GM12878 (cell line): ENCODE data around the gene CYB5R2. TPM values are rescaled to one million over a fixed set of nuclear protein-coding genes. Genes with fewer than 3 reads are reported as not detected.

Source experiments
- ATAC-seq: fragments of 200-7000 bp; cut with Tn5 transposase; 3 replicates; pipeline ENCODE4 v1.9.1; 2020; ENCODE audit warnings: mild to moderate bottlenecking, moderate library complexity
- BruUV-seq: library from RNA; stranded (reverse); fragments of 400-500 nt; replicated peaks from 2 replicates; lab custom pipeline; 2021; lab: Mats Ljungman, UMichigan
- CTCF ChIA-PET: fragments of 300-600 bp; sonication (Branson Sonifier 250); formaldehyde crosslinking; extraction: SDS; loops from one replicate; lab custom pipeline; 2021; ENCODE audit warnings: inconsistent platforms; lab: Yijun Ruan, JAX
- POLR2A ChIA-PET: fragments of 350-600 bp; formaldehyde crosslinking; extraction: SDS; loops from one replicate; lab custom pipeline; 2021; ENCODE audit warnings: inconsistent platforms; lab: Charles Lee
- RAD21 ChIA-PET: fragments of 300-600 bp; sonication (Branson Sonifier 250); formaldehyde crosslinking; loops from one replicate; lab custom pipeline; 2023; ENCODE audit warnings: antibody characterized with exemption; ENCODE audit not compliant: unreplicated experiment; lab: Charles Lee
- SMC1A ChIA-PET: fragments of 300-600 bp; sonication (Branson Sonifier 250); formaldehyde crosslinking; loops from one replicate; lab custom pipeline; 2023; ENCODE audit not compliant: unreplicated experiment, uncharacterized antibody; lab: Charles Lee
- DNase-seq: peaks from one replicate; pipeline ENCODE4 v3.0.0-alpha.2; 2011; ENCODE audit warnings: low read depth, low spot score
- FAIRE-seq: peaks from 3 replicates; lab custom pipeline; 2011; peaks lifted over from hg19 to GRCh38; lab: Jason Lieb, UNC
- H2AFZ ChIP-seq: 2 replicates; pipeline ENCODE4 v1.6.0; 2011; ENCODE audit warnings: low read depth, low read length, control low read depth; ENCODE audit not compliant: control insufficient read depth
- H3K27ac ChIP-seq: 2 replicates; pipeline ENCODE4 v1.5.1; 2011; ENCODE audit warnings: control low read depth; ENCODE audit not compliant: control insufficient read depth, insufficient read depth
- H3K27me3 ChIP-seq, 2 experiments: replicated peaks in 1 of 2; 2 replicates each; pipeline versions ENCODE4 v1.6.0 to v1.6.1; 2011; ENCODE audit warnings: low read length in 1 of 2; ENCODE audit not compliant: control insufficient read depth in 2 of 2, insufficient read depth in 2 of 2
- H3K36me3 ChIP-seq, 2 experiments: 2 replicates each; pipeline ENCODE4 v1.5.1; 2011; ENCODE audit warnings: low read length in 1 of 2; ENCODE audit not compliant: control insufficient read depth in 2 of 2, insufficient read depth in 2 of 2
- H3K4me1 ChIP-seq: 2 replicates; pipeline ENCODE4 v1.6.1; 2011; ENCODE audit warnings: mild to moderate bottlenecking, low read length, moderate library complexity, mixed read lengths; ENCODE audit not compliant: control insufficient read depth, insufficient read depth
- H3K4me2 ChIP-seq: 2 replicates; pipeline ENCODE4 v1.6.0; 2011; ENCODE audit warnings: control low read depth; ENCODE audit not compliant: control insufficient read depth, insufficient read depth
- H3K4me3 ChIP-seq: fragments of 200-600 bp; sonication (generic); 2 replicates; pipeline ENCODE4 v1.5.1; 2016
- H3K79me2 ChIP-seq: 2 replicates; pipeline ENCODE4 v1.6.0; 2011; ENCODE audit warnings: low read length; ENCODE audit not compliant: control insufficient read depth, insufficient read depth
- H3K9ac ChIP-seq: 2 replicates; pipeline ENCODE4 v1.8.0; 2011; ENCODE audit warnings: low read length, control low read depth, mixed read lengths; ENCODE audit not compliant: control insufficient read depth, insufficient read depth
- H3K9me3 ChIP-seq: replicated peaks from 3 replicates; pipeline ENCODE4 v1.5.1; 2011; ENCODE audit warnings: mild to moderate bottlenecking, low read length; ENCODE audit not compliant: control insufficient read depth, insufficient read depth
- H4K20me1 ChIP-seq: 2 replicates; pipeline ENCODE4 v1.6.0; 2011; ENCODE audit not compliant: control insufficient read depth, insufficient read depth
- DPF2 ChIP-seq: fragments of 450-650 bp; IDR thresholded peaks from 2 replicates; pipeline ENCODE4 v1.6.1; 2017; ENCODE audit warnings: mild to moderate bottlenecking
- ETV6 ChIP-seq, 2 experiments: fragments of 450-650 bp in 1 of 2; IDR thresholded peaks in 1 of 2; conservative IDR thresholded peaks in 1 of 2; 2 replicates each; pipeline ENCODE4 v1.6.1; 2014; ENCODE audit warnings: antibody characterized with exemption in 1 of 2, borderline replicate concordance in 1 of 2, low read depth in 1 of 2, mild to moderate bottlenecking in 1 of 2, moderate library complexity in 1 of 2
- GATAD2B ChIP-seq: fragments of 450-650 bp; conservative IDR thresholded peaks from 2 replicates; pipeline ENCODE4 v1.6.1; 2017; ENCODE audit warnings: low read depth, mild to moderate bottlenecking, moderate library complexity
- IKZF2 ChIP-seq, 2 experiments: fragments of 450-650 bp; IDR thresholded peaks; 2 replicates each; pipeline ENCODE4 v1.6.1; 2017; ENCODE audit warnings: mild to moderate bottlenecking in 2 of 2, moderate library complexity in 2 of 2
- KAT2A ChIP-seq: conservative IDR thresholded peaks from 2 replicates; pipeline ENCODE4 v1.6.1; 2011; ENCODE audit warnings: low read depth, low read length; ENCODE audit not compliant: control insufficient read depth
- MYC ChIP-seq: IDR thresholded peaks from 2 replicates; pipeline ENCODE4 v1.6.1; 2011; ENCODE audit warnings: mild to moderate bottlenecking, low read length, moderate library complexity, inconsistent platforms; ENCODE audit not compliant: insufficient read depth, insufficient replicate concordance, insufficient read length, severe bottlenecking
- NBN ChIP-seq: fragments of 450-650 bp; IDR thresholded peaks from 2 replicates; pipeline ENCODE4 v1.6.1; 2016
- NFIC ChIP-seq: IDR thresholded peaks from 2 replicates; pipeline ENCODE4 v1.6.1; 2012; ENCODE audit warnings: low read depth, mild to moderate bottlenecking, inconsistent platforms, low read length, moderate library complexity
- NFYA ChIP-seq: IDR thresholded peaks from 2 replicates; pipeline ENCODE4 v1.6.1; 2011; ENCODE audit warnings: low read depth, mild to moderate bottlenecking, low read length, improper control_type of control experiment, borderline replicate concordance
- NR2F1 ChIP-seq: fragments of 450-650 bp; conservative IDR thresholded peaks from 2 replicates; pipeline ENCODE4 v1.6.1; 2017; ENCODE audit warnings: mild to moderate bottlenecking
- PBX3 ChIP-seq: IDR thresholded peaks from 2 replicates; pipeline ENCODE4 v1.6.1; 2011; ENCODE audit warnings: mild to moderate bottlenecking, low read depth, low read length, moderate library complexity; ENCODE audit not compliant: insufficient replicate concordance
- POLR2AphosphoS2 ChIP-seq: IDR thresholded peaks from 2 replicates; pipeline ENCODE4 v1.6.1; 2011; ENCODE audit warnings: low read depth, mild to moderate bottlenecking, low read length, improper control_type of control experiment, moderate library complexity
- RAD51 ChIP-seq: fragments of 450-650 bp; IDR thresholded peaks from 2 replicates; pipeline ENCODE4 v1.6.1; 2016; ENCODE audit warnings: moderate library complexity, mild to moderate bottlenecking, inconsistent platforms
- RCOR1 ChIP-seq: conservative IDR thresholded peaks from 2 replicates; pipeline ENCODE4 v1.6.1; 2012; ENCODE audit warnings: low read depth, low read length, improper control_type of control experiment
- SREBF2 ChIP-seq: IDR thresholded peaks from 2 replicates; pipeline ENCODE4 v1.6.1; 2012; ENCODE audit warnings: mild to moderate bottlenecking, low read length
- ZNF687 ChIP-seq: fragments of 450-650 bp; IDR thresholded peaks from 2 replicates; pipeline ENCODE4 v1.6.1; 2017; ENCODE audit warnings: mild to moderate bottlenecking, moderate library complexity
- WGBS: methylation state at CpG from one replicate; pipeline ENCODE4 v1.1.6; 2016; ENCODE audit warnings: low lambda C conversion rate; ENCODE audit not compliant: insufficient replicate concordance, insufficient coverage; ENCODE audit errors: missing lambda C conversion rate; 5-methylcytosine and 5-hydroxymethylcytosine counted together
- in situ Hi-C: fragments of 300-500 bp; cut with MboI; formaldehyde crosslinking; loops from 9 replicates; pipeline ENCODE4 v1.14.3; 2018; ENCODE audit warnings: mixed read lengths
- intact Hi-C: fragments of 100-400 bp; cut with micrococcal nuclease; formaldehyde crosslinking; loops from one replicate; pipeline ENCODE4 v1.14.2; 2022; ENCODE audit not compliant: unreplicated experiment
- polyA plus RNA-seq, 11 experiments: library from polyadenylated mRNA; depleted of rRNA in 4 of 11; unstranded in 6 of 11; stranded (reverse) in 5 of 11; fragments of >200 nt; fragmentation: Nextera tagmentation in 4 of 11; fragmentation: Illumina TruSeq in 1 of 11; extraction: Ambion mirVana in 4 of 11; extraction: Trizol in 1 of 11; gene quantifications; 1 replicate in 1 of 11; 2 replicates in 10 of 11; pipeline versions ENCODE4 v1.2.1 to v1.2.3, GENCODE V29; 2011 to 2016; ENCODE audit warnings: inconsistent platforms in 2 of 11, missing spikeins in 2 of 11, low read depth in 1 of 11
- total RNA-seq, 4 experiments: library from RNA; depleted of rRNA in 3 of 4; stranded (reverse); fragments of >200 nt in 3 of 4; fragmentation: Illumina TruSeq in 1 of 4; extraction: Trizol in 1 of 4; gene quantifications; 2 replicates each; pipeline versions ENCODE4 v1.2.1 to v1.2.3, GENCODE V29; 2013 to 2021
- TF ChIP-seq, protein P1 (sequence below): IDR thresholded peaks from 2 replicates; pipeline ENCODE4 v1.6.1; 2012; ENCODE audit warnings: low read depth, low read length, improper control_type of control experiment

CYB5R2 gene
- total and polyA plus RNA-seq, 10 of the 15 experiments (the other 5 are each of a cell fraction or from before 2014, with no cell fraction given), result 21.0 to 111 (median 70.4) TPM

GRCh38 chr11:7642747-7643146 is 30.6 kb downstream of the CYB5R2 start (continued):
- TF ChIP-seq ZNF687, result no peak
- TF ChIP-seq DPF2, result no peak
- no peak for TF ChIP-seq SREBF2
- no peak for TF ChIP-seq RAD51
- no peak for TF ChIP-seq RCOR1
- TF ChIP-seq, all 136 proteins: peak for 0

- SMC1A ChIA-PET, result no interaction called here
- Histone ChIP-seq H3K36me3 (peaks cover 9 to 16% of the 10 kb centered on the region in 2 experiments), H3K4me1 (peaks cover 3% of the 10 kb centered on the region; the same call in 1 of the 2 replicates), H3K4me3 (no peak overlapping the region), H3K27me3 (no peaks in the 10 kb centered on the region), H4K20me1 (no peaks in the 10 kb centered on the region), H3K27ac (no peak overlapping the region), H3K79me2 (no peaks in the 10 kb centered on the region), H3K9ac (no peak overlapping the region), H2AFZ (no peak overlapping the region), H3K4me2 (no peak overlapping the region), H3K9me3 (no peaks in the 10 kb centered on the region)
- RAD21 ChIA-PET, result no interaction called here
- POLR2A ChIA-PET, result interaction anchor here (0.7 kb wide), 1 partner anchor 9 kb away, joined by 3 read pairs; no protein-coding TSS in a partner anchor
- ATAC-seq (no peak; the same call in 2 of the 3 replicates), FAIRE-seq (no peak), DNase-seq (no peak)
- BruUV-seq, result no TSS peak
- intact Hi-C loops, result no loop called here
- WGBS, result 92% methylated on average over 6 of the region's 6 CpGs
- in situ Hi-C loops, result no loop called here
- CTCF ChIA-PET, result no interaction called here
- TF ChIP-seq NBN, result no peak
- no peak for TF ChIP-seq NFYA
- no peak for TF ChIP-seq NFIC
- no peak for TF ChIP-seq ETV6 (conservative IDR thresholded peaks at IDR 0.05 in 1 of 2, IDR thresholded peaks at IDR 0.05 in 1 of 2; ENCODE audit: borderline replicate concordance in 1 of 2, low read depth in 1 of 2)
- TF ChIP-seq PBX3, result no peak
- TF ChIP-seq POLR2AphosphoS2, result no peak
- TF ChIP-seq, protein P1, sequence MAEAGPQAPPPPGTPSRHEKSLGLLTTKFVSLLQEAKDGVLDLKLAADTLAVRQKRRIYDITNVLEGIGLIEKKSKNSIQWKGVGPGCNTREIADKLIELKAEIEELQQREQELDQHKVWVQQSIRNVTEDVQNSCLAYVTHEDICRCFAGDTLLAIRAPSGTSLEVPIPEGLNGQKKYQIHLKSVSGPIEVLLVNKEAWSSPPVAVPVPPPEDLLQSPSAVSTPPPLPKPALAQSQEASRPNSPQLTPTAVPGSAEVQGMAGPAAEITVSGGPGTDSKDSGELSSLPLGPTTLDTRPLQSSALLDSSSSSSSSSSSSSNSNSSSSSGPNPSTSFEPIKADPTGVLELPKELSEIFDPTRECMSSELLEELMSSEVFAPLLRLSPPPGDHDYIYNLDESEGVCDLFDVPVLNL, result no peak
- no peak for TF ChIP-seq GATAD2B
- no peak for TF ChIP-seq MYC
- peak in 1 of 2 experiments; percentile 19; a peak in 1 of 4 replicates for TF ChIP-seq IKZF2 (IDR thresholded peaks at IDR 0.05)
- TF ChIP-seq KAT2A, result no peak
- TF ChIP-seq NR2F1, result 0 out of 2 replicates have a peak, but pooled peaks have one; percentile 27
Observed at GRCh38 chr11:7640816-7641215, 32.5 kb downstream of the CYB5R2 start.
